A673 (cell line): ENCODE measurements around the gene PPFIBP1. TPM values are rescaled to one million over a fixed set of nuclear protein-coding genes. Genes with fewer than 3 reads are reported as not detected.

ENCODE experiments used
- BruUV-seq: library from RNA; stranded (reverse); fragments of 400-500 nt; replicated peaks from 2 replicates; lab custom pipeline; 2021; lab: Mats Ljungman, UMichigan
- CTCF ChIA-PET: fragments of 300-600 bp; sonication (Branson Sonifier 250); formaldehyde crosslinking; loops from one replicate; lab custom pipeline; 2022; ENCODE audit warnings: antibody characterized with exemption; lab: Charles Lee
- POLR2A ChIA-PET: fragments of 300-600 bp; sonication (Branson Sonifier 250); formaldehyde crosslinking; loops from one replicate; lab custom pipeline; 2022; ENCODE audit warnings: antibody characterized with exemption; ENCODE audit not compliant: low non-redundant PET; lab: Charles Lee
- DNase-seq: peaks from one replicate; pipeline ENCODE4 v3.0.0-alpha.2; 2015; ENCODE audit warnings: low spot score
- H3K27ac ChIP-seq: fragments of 200-600 bp; sonication (generic); 2 replicates; pipeline ENCODE4 v1.5.1; 2016; ENCODE audit warnings: mixed run types, low read depth, mild to moderate bottlenecking, mixed read lengths, antibody characterized with exemption, low read length; ENCODE audit not compliant: poor library complexity, severe bottlenecking
- H3K27me3 ChIP-seq: fragments of 200-600 bp; sonication (generic); replicated peaks from 2 replicates; pipeline ENCODE4 v1.6.1; 2017; ENCODE audit warnings: mixed run types, low read depth, mild to moderate bottlenecking, mixed read lengths, antibody characterized with exemption, low read length; ENCODE audit not compliant: insufficient read depth, poor library complexity
- H3K36me3 ChIP-seq: fragments of 200-600 bp; sonication (generic); 2 replicates; pipeline ENCODE4 v1.6.1; 2016; ENCODE audit warnings: mixed run types, mild to moderate bottlenecking, mixed read lengths, antibody characterized with exemption, low read length; ENCODE audit not compliant: insufficient read depth, poor library complexity, severe bottlenecking
- H3K4me1 ChIP-seq: fragments of 200-600 bp; sonication (generic); 2 replicates; pipeline ENCODE4 v1.6.1; 2017; ENCODE audit warnings: mixed run types, mild to moderate bottlenecking, mixed read lengths, antibody characterized with exemption, low read length; ENCODE audit not compliant: insufficient read depth, poor library complexity, severe bottlenecking
- H3K4me3 ChIP-seq: fragments of 200-600 bp; sonication (generic); 2 replicates; pipeline ENCODE4 v1.5.1; 2016; ENCODE audit warnings: low read depth, mixed run types, mild to moderate bottlenecking, mixed read lengths, low read length; ENCODE audit not compliant: poor library complexity, severe bottlenecking
- H3K9me3 ChIP-seq: fragments of 200-600 bp; sonication (generic); 2 replicates; pipeline ENCODE4 v1.6.1; 2016; ENCODE audit warnings: mixed run types, low read depth, mild to moderate bottlenecking, mixed read lengths, antibody characterized with exemption, low read length; ENCODE audit not compliant: poor library complexity, severe bottlenecking
- EZH2 ChIP-seq: fragments of 200-600 bp; sonication (generic); IDR thresholded peaks from 2 replicates; pipeline ENCODE4 v1.6.1; 2017; ENCODE audit warnings: borderline replicate concordance, low read depth, mild to moderate bottlenecking, mixed read lengths, antibody characterized with exemption, low read length; ENCODE audit not compliant: poor library complexity, severe bottlenecking
- intact Hi-C: fragments of 100-400 bp; cut with micrococcal nuclease; formaldehyde crosslinking; loops from one replicate; pipeline ENCODE4 v1.10.0; 2022; ENCODE audit not compliant: unreplicated experiment
- total RNA-seq: library from RNA; stranded (reverse); gene quantifications from 2 replicates; pipeline ENCODE4 v1.2.3, GENCODE V29; 2021
- TF ChIP-seq, protein P1 (sequence below): fragments of 300-800, 200-600 bp; sonication (generic); conservative IDR thresholded peaks from 2 replicates; pipeline ENCODE4 v1.5.1; 2017; ENCODE audit warnings: low read depth, mild to moderate bottlenecking, antibody characterized with exemption, low read length, moderate library complexity, mixed read lengths

The PPFIBP1 gene
- total RNA-seq, 1 experiment from 2014 or later, result 41.2 TPM

DNA sequence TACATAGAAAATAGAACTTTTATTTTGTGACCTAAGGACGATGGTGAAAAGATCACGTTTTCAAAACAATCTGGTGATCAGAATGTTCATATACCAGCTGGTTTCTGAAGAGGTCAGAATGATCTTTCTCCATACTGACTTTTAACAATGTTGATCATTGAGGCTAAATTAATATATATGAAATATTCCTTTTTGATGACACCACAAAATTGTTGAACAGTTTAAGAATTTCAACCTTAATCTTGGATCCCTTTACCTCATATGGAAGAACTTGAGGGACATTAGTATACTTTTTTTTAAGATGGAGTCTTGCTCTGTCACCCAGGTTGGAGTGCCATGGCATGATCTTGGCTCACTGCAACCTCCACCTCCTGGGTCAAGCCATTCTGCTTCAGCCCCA, 169.4 kb downstream of the PPFIBP1 start:
- intact Hi-C loops, result no loop called here
- Histone ChIP-seq H3K9me3 (no peaks in the 10 kb centered on the region), H3K4me3 (no peak overlapping the region), H3K4me1 (no peaks in the 10 kb centered on the region), H3K27ac (no peak overlapping the region), H3K27me3 (no peaks in the 10 kb centered on the region), H3K36me3 (no peaks in the 10 kb centered on the region)
- ChIA-PET POLR2A (no interaction called here), CTCF (no interaction called here)
- no TSS peak for BruUV-seq
- TF ChIP-seq, protein P1, sequence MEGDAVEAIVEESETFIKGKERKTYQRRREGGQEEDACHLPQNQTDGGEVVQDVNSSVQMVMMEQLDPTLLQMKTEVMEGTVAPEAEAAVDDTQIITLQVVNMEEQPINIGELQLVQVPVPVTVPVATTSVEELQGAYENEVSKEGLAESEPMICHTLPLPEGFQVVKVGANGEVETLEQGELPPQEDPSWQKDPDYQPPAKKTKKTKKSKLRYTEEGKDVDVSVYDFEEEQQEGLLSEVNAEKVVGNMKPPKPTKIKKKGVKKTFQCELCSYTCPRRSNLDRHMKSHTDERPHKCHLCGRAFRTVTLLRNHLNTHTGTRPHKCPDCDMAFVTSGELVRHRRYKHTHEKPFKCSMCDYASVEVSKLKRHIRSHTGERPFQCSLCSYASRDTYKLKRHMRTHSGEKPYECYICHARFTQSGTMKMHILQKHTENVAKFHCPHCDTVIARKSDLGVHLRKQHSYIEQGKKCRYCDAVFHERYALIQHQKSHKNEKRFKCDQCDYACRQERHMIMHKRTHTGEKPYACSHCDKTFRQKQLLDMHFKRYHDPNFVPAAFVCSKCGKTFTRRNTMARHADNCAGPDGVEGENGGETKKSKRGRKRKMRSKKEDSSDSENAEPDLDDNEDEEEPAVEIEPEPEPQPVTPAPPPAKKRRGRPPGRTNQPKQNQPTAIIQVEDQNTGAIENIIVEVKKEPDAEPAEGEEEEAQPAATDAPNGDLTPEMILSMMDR, result no peak
- no peak for TF ChIP-seq EZH2
- DNase-seq, result no peak

DNA sequence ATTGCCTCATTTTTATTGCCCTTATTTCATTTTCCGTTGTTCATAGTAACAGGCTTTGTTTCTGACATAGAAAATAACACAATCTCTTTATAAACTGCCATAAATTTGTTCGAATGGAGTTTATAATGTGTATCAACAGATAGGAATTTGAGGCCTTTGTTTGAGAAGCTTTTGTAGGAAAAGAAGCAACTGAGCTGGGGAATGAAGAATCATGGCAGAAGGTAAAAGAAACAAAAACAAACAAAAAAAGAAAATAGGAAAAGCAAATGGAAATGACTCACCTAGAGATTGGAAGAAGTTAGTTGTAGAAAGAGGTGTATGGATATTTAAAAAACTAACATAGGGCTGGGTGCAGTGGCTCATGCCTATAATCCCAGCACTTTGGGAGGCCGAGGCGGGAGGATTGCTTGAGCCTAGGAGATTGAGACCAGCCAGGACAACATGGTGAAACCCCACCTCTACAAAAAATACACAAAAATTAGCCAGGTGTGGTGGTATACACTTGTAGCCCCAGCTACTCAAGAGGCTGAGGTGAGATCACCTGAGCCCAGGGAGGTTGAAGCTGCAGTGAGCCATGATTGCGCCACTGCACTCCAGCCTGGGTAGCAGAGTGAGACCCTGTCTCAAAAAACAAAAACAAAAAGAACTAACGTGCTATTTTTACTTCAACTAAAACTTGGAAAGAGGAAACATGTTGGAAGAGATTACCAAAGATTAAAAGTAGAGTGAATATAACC, 171.7 kb downstream of the PPFIBP1 start:
- Histone ChIP-seq H3K27ac (no peak overlapping the region), H3K9me3 (no peaks in the 10 kb centered on the region), H3K27me3 (no peaks in the 10 kb centered on the region), H3K36me3 (no peaks in the 10 kb centered on the region), H3K4me1 (no peaks in the 10 kb centered on the region), H3K4me3 (no peak overlapping the region)
- BruUV-seq, result no TSS peak
- POLR2A ChIA-PET, result no interaction called here
- CTCF ChIA-PET, result no interaction called here
- TF ChIP-seq, protein P1, result no peak
- TF ChIP-seq EZH2, result no peak
- no peak for DNase-seq
- intact Hi-C loops, result no loop called here

- BruUV-seq, result no TSS peak
- H3K36me3 ChIP-seq, result no peaks in the 10 kb centered on the region
- intact Hi-C loops, result no loop called here
Observed at GRCh38 chr12:27696293-27696652, 172.3 kb downstream of the PPFIBP1 start, which contains the start of gene REP15. Gene REP15 (plus strand): TSS chr12:27696447. CDS start chr12:27696563, 116 bp downstream.

More at GRCh38 chr12:27696293-27696652, 172.3 kb downstream of the PPFIBP1 start, which contains the start of gene REP15:
- TF ChIP-seq, protein P1, result no peak
- no peak for TF ChIP-seq EZH2
- no peak within 1 kb of the TSS for H3K27ac ChIP-seq
- H3K9me3 ChIP-seq, result no peaks in the 10 kb centered on the region
- no peak within 1 kb of the TSS for H3K4me3 ChIP-seq
- no peaks in the 10 kb centered on the region for H3K4me1 ChIP-seq
- no peak for DNase-seq
- no peaks in the 10 kb centered on the region for H3K27me3 ChIP-seq
- ChIA-PET CTCF (no interaction called here), POLR2A (no interaction called here)
